OCI-LY3 (cell line): Measurements from ENCODE around the gene ACTBL2.
"Not testable (repeated sequence)": the region's sequence is repeated elsewhere in the genome, so short reads cannot be mapped to it uniquely, and the experiment has no call there.

Experiments
- EZH2phosphoT487 ChIP-seq: fragments of 200-600 bp; shearing (Covaris generic); IDR thresholded peaks from 2 replicates; pipeline ENCODE4 v1.6.1; 2018; ENCODE audit warnings: antibody characterized with exemption, mixed run types, low read depth
- TF ChIP-seq, protein P1 (sequence below): fragments of 200-600, 300-600 bp; sonication (generic); IDR thresholded peaks from 2 replicates; pipeline ENCODE4 v1.5.1; 2014; ENCODE audit warnings: antibody characterized with exemption, low read length, low read depth

DNA sequence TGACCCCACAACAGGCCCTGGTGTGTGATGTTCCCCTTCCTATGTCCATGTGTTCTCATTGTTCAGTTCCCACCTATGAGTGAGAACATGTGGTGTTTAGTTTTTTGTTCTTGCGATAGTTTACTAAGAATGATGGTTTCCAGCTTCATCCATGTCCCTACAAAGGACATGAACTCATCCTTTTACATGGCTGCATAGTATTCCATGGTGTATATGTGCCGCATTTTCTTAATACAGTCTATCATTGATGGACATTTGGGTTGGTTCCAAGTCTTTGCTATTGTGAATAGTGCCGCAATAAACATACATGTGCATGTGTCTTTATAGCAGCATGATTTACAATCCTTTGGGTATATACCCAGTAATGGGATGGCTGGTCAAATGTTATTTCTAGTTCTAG lies 22.6 kb downstream of the ACTBL2 start:
- TF ChIP-seq, protein P1, sequence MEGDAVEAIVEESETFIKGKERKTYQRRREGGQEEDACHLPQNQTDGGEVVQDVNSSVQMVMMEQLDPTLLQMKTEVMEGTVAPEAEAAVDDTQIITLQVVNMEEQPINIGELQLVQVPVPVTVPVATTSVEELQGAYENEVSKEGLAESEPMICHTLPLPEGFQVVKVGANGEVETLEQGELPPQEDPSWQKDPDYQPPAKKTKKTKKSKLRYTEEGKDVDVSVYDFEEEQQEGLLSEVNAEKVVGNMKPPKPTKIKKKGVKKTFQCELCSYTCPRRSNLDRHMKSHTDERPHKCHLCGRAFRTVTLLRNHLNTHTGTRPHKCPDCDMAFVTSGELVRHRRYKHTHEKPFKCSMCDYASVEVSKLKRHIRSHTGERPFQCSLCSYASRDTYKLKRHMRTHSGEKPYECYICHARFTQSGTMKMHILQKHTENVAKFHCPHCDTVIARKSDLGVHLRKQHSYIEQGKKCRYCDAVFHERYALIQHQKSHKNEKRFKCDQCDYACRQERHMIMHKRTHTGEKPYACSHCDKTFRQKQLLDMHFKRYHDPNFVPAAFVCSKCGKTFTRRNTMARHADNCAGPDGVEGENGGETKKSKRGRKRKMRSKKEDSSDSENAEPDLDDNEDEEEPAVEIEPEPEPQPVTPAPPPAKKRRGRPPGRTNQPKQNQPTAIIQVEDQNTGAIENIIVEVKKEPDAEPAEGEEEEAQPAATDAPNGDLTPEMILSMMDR, result not testable (repeated sequence)
- not testable (repeated sequence) for TF ChIP-seq EZH2phosphoT487
